NOMO-1 (cell line): ENCODE measurements around the gene UPK3A.
A peak's percentile ranks its signal among the peaks of the same experiment; 100 is the strongest.

Source experiments
- DNase-seq, 2 experiments: peaks; one replicate each; lab custom pipeline; 2025; ENCODE audit not compliant: unreplicated experiment in 2 of 2; lab: John Stamatoyannopoulos, UW

Gene UPK3A

DNA sequence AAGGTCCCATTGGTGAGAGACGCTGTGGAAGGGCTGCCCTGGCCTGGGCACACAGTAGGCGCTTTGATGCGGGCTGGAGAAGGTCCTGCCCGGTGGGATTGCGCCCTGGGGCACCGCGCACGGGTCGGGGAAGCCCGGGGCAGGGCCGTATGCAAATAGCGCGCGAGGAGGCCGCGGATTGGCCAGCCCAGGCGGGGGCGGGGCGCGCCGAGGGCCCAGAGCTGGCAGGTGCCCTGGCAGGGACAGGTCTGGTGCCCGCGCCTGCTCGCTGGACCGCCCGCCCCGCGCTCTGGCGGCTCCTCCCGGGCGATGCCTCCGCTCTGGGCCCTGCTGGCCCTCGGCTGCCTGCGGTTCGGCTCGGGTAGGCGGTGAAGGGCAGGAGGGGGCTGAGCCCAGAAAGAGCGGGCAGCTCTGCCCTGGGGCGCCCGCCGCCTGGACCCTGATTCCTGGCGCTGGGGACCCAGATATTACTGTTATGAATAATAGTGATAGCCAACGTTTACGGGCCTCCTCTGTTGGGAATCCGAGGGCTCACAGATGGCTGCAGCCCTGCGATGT, at the start of gene UPK3A:
TSS of gene UPK3A (plus strand) at position 245 of the 558 bp plus-strand sequence. CDS start at position 310, 65 bp downstream.
- DNase-seq: peak; percentile 52 to 86

DNA sequence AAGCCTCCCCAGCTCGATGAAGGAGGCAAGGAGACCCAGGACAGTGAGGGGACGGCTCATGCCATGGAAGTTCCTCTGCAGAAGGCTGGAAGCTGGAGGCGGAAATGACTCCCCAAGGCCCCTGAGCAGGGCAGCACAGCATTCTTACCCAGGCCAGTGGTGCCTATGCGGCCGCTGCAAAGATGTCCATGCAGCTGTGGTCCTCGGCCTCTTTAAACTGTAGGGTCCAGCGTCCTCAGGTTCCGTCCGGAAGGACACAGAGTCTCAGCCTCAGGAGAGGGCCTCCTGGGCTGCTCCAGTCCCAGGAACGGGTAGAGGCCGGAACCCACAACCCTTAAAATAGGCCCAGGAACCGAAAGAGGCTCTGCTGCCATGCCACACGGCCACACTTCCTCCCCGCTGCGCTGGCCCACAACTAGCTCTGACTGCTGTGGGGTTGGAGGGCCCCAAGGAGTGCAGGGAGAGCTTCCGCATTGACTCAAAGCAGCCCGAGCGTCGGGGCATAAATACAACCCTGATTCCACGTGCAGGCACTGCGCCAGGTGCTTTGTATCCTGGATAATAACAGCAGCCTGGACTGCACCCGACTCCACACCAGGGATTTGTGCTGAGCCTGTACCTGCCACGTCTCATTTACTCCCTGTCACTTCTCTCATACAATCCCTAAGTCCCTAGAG, 49.5 kb upstream of the UPK3A start:
- DNase-seq: peak; percentile 94 to 96

DNA sequence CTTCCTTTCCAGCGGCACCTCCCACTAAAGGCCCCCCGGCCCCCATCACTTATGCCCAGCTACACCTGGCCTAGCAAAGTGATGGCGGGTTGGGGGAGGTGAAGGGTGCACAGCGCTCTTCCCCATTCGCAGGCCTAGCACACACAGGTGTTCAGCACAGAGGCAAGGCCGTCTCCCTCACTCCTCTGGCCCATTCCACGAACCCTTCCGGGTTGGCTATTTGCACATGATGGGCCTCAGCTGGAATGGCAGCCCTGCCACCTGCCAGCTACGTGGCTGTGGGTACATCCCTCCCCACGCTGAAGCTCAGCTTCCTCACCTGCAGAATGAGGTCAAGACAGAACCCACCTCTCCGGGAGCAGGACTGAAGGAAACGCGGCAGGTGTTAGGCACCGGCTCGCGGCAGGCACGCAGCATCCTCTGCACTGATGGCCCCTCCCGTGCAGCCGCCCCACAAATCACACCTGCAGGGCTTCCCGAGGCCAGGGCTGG, 48.9 kb upstream of the UPK3A start:
- DNase-seq: no peak

GRCh38 chr22:45237065-45237990, 47.4 kb upstream of the UPK3A start:
- no peak for DNase-seq

- no peak for DNase-seq
Observed at GRCh38 chr22:45238076-45238956, 46.4 kb upstream of the UPK3A start.

DNA sequence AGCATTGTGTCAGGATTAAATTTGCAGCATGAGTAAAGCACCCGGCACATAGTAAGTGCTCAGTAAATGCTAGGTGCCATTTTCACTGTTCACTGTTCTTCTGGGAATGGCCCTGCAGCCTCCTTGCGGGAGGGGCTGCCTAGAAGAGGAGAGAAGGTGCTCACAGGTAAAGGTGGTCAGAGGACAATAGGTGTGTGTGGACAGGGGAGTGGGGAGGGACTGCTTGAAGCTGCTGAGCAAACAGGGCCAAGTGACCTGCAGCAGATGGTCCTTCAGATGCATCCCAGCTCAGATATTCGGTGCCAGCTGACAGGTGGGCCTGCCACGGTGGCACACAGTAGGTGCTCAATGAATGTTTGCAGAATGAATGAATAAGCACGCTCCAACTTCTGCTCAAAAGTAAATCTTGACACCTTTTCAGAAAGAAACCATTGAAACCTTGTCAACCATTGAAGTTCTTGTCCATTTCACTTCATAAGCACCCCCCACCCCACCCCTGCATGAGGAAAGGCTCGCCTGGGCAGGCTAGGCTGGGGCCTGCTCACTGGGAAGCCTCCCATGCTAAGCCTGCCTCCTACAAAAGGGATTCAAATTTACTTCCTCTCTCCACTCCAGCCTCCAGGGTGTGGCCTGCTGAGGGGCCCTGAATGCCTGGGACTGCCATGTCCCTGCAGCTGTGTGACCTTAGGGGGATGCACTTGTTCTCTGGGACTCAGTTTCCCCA, 45.6 kb upstream of the UPK3A start:
- peak; percentile 43 to 61 for DNase-seq

DNA sequence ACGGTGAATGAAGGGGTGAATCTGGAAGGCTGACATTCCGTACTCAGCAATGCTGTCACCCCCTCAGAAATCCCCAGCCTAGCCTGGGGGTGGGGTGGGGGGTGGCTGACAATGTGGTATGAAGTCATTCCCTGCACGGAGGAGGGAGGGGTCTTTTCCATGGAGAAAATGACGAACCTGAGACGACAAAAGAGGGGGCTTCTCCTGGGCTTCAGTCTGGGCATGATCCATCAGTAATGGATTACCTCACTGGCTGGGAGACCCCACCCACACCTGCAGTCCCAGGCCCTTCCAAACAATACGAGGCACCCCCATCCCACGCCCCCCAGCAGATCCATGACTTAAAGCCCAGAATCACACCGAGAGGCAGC, 45.1 kb upstream of the UPK3A start:
- DNase-seq: no peak

DNA sequence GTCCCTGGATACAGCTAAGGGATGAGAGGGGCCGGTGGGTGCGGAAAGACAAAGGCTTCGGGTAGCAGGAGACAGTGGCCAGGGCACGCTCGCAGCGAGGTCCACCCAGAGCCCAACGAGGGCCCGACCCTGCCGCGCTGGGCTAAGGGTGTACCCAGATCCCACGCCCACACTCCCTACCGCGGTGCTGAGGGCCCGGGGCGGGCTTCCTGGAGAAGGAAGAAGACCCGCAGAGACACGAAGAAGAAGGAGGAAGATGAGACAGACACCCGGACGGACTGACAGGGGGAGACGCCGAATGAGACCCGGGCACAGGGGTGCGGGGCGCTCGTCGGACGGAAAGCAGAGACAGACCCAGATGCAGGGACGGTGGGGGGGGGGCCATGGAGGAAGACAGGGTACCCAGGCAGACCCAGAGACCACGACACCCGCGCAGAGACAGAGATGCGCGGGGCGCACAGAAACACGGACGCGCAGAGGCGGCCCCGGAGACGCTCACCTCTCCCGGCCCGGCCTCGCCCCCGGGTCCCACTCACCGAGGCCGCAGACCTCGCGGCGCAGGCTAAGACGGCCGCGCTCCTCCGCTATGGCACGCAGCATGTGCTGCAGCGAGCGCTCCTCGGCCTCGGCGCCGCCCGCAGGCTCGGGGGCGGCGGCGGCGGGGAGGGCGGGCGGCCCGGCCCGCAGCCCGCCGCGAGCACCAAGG, 44.5 kb upstream of the UPK3A start:
- no peak for DNase-seq

DNA sequence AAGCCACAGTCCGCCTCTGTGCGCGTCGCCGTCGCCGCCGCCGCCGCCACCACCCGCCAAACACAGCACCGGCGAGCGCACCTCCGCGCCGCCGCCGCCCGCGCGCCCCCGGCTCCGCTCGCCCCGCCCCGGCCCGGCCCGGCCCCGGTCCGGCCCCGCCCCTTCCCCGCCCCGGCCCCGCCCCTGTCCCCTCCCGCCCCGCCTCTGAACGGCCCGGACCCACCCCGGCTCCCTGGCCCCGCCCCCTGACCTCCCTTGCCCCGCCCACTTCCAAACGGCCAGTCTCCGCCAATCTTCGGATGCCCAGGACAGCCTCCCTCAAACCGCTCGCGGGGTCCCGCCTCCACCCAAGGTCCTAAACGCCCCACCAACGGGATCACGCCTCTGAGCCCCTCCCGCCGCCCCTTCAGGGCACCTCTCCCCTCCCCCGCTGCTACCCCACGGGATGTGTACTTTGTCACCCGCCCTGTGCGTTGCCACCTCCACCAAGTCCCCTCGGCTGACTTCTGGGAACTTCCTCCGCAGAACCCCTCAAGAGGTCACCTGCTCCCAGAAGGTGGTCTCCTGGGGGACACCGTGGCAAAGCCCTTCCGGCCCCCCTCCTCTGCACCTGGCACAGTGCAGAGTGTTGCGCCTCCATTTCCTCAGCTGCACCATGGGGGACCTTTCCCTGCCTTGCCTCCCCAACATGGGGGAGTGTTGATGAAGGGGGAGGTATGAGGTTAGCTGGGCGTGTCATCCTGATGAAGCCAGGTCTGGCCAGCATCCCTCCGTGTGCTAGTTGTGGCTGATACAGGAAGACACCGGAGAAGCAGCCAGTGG, 43.7 kb upstream of the UPK3A start, which contains the start of gene KIAA0930:
TSS of gene KIAA0930 (minus strand) at position 85 of the 822 bp plus-strand sequence. CDS start 191 bp downstream, outside the sequence.
- peak; percentile 82 to 92 for DNase-seq

- no peak for DNase-seq
Observed at GRCh38 chr22:45242778-45243191, 42.0 kb upstream of the UPK3A start.

GRCh38 chr22:45244916-45245315, 39.8 kb upstream of the UPK3A start:
- no peak for DNase-seq

DNA sequence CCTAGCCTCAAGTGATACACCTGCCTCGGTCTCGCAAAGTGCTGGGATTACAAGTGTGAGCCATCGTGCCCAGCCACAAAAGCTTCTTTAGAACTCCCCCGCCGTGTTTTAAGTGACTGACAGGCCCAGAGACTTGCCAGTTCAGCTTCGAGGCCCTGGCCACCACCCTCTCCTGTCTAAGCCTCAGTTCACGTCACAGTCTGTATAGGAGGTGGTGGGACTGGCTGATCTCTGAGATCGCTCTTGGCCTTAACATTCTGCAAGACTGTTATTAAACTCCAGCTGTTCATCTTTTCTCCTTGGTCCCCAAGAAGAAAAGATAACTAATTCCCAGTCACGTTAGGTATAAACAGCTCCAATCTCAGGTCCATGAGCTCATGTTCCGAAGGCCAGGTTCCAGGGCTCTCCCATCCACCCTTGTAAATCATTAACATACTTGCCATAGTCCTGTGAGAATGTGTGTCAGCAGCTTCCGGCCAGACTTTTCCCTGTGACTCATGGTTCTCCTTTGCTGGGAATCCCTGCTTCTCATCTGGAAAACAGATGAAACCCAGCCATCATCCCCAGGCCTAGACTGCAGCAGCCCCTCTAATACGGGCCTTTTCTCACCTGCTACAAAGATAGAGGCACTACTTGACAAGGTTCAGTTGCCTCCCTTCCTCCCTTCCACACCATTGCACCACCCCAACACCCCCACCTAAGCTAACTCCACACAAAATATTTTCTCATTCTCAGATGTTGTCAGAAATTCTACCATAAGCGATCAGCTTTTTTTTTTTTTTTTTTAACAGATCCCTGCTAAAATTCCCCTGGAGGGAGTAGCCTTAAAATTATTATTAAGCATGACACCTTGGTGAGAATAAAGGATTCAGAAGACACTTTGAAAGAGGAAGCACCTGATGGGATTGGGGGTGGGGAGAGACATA, 38.4 kb upstream of the UPK3A start:
- DNase-seq: no peak

- no peak for DNase-seq
Observed at GRCh38 chr22:45248832-45249561, 35.8 kb upstream of the UPK3A start.

GRCh38 chr22:45251825-45252224, 32.9 kb upstream of the UPK3A start:
- no peak for DNase-seq

GRCh38 chr22:45253039-45253641, 31.6 kb upstream of the UPK3A start:
- no peak for DNase-seq

GRCh38 chr22:45254388-45254787, 30.4 kb upstream of the UPK3A start:
- no peak for DNase-seq
